ENCODE results near the gene COASY. TPM values are rescaled to one million over a fixed set of nuclear protein-coding genes. Genes with fewer than 3 reads are reported as not detected.

Gene COASY
- 25.1 and 31.0 TPM in 2 replicates for total RNA-seq

DNA sequence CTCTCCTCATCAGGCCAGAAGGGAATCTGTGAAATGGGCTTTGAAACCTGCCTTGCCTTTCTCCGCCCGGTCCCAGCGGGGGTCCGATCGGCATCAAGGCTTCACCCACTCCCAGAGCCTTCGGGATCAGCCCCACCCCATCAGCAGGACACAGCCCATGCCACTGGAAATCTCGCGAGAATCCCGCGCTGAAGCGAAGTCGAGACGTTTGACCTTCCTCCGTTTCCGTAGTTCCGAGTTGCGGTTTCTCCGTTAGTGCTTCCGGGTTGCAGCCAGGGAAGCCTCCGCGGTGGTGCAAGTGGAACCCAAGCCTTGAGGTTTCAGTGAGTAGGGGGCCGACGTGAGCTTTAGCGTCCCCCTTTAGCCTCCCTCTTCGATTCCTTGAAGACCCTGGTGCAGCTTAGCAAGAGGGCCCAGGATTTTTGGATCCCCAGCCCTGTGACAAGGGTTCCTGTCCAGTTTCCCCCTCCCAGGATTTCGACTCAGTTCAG lies at the start of gene COASY:
COASY (plus strand) TSS at position 252 of the 491 bp plus-strand sequence. CDS start 475 bp downstream, outside the sequence.

GRCh38 chr17:42536048-42536371 lies 25.9 kb upstream of the COASY start, which contains the start of gene NAGLU:
Gene NAGLU, plus strand, starts transcription at chr17:42536241. Its CDS starts 32 bp downstream, at chr17:42536273.

DNA sequence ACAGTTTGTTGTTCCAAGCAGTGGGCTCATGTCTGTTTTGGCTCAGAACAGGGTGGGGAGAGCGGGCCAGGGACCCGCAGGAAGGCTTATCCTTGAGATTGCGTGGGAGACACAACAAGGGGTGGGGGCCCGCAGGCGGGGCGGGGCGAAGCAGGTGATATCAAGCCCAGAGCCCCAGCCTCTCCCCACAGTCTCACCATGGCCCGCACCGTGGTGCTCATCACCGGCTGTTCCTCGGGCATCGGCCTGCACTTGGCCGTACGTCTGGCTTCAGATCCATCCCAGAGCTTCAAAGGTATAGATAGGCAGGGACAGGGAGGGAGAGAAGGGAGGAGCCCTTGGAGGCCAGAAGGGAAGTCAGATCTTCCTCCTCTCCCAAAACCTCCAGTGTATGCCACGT lies 9.2 kb upstream of the COASY start, which contains the start of gene HSD17B1:
HSD17B1 (plus strand) TSS at position 188 of the 400 bp plus-strand sequence; CDS start at position 199, 11 bp downstream.

DNA sequence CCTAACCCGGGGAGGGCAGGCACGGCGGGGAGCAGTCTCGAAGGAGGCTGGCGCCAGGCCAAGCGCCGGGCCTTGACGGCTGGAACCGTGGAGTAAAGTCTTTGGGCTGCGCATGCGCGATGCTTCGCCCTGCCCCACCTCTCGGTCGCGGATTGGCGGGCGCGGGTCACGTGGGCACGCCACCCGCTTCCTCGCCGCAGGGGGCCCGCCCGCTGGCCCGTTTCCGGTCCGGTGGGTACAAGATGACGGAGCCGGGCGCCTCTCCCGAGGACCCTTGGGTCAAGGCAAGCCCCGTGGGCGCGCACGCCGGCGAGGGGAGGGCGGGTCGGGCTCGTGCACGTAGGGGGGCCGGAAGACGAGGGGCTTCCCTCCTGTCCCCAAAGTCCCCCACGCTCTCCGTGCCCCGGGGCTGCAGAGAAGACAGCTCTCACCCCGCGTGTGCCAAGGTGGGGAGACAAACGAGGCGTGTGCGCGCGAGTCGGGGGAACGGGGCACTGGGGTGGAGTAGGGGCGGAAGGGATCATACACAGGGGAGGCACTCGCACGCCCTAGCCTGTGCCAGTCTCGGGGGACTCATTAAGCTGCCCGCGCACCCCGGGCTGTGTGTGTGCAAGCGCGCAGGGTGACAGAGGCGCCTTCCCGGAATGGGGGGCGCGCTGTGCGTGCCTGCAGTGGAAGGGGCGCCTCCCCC lies 5.1 kb downstream of the COASY start, which contains the start of gene MLX:
MLX (plus strand) TSS at position 218 of the 691 bp plus-strand sequence; CDS start at position 243, 25 bp downstream.

GRCh38 chr17:42577532-42578281 lies 15.8 kb downstream of the COASY start, which contains the start of gene PSMC3IP:
Gene PSMC3IP, minus strand, starts transcription at chr17:42577729. Its CDS starts 43 bp downstream, at chr17:42577686.

GRCh38 chr17:42609182-42609813 lies 47.4 kb downstream of the COASY start, which contains the start of the genes RETREG3 and TUBG1:
Gene RETREG3, minus strand, starts transcription at chr17:42609374. Its CDS starts 50 bp downstream, at chr17:42609324.
Gene TUBG1, plus strand, starts transcription at chr17:42609683. Its CDS starts 55 bp downstream, at chr17:42609738.

Other genes starting within 250 kb of the COASY start
- 153 and 160 TPM in 2 replicates for gene STAT3, start 173.7 kb upstream of the COASY start, total RNA-seq
- 947 and 968 TPM in 2 replicates for gene CAVIN1, start 138.9 kb upstream of the COASY start, total RNA-seq
- 32.4 and 38.1 TPM in 2 replicates for gene ATP6V0A1, start 103.3 kb upstream of the COASY start, total RNA-seq
- 18.1 and 23.1 TPM in 2 replicates for gene NAGLU, start 25.9 kb upstream of the COASY start, total RNA-seq
- gene HSD17B1, start 9.2 kb upstream of the COASY start, total RNA-seq: 0.53 and 0.57 TPM in 2 replicates
- gene MLX, start 5.0 kb downstream of the COASY start, total RNA-seq: 29.7 and 36.4 TPM in 2 replicates
- gene PSMC3IP, start 15.6 kb downstream of the COASY start, total RNA-seq: 11.0 and 14.5 TPM in 2 replicates
- gene RETREG3, start 47.2 kb downstream of the COASY start, total RNA-seq: 37.2 and 42.7 TPM in 2 replicates
- 48.5 and 73.7 TPM in 2 replicates for gene TUBG1, start 47.5 kb downstream of the COASY start, total RNA-seq
- 8.4 and 9.3 TPM in 2 replicates for gene TUBG2, start 97.1 kb downstream of the COASY start, total RNA-seq
- 5.2 and 7.4 TPM in 2 replicates for gene PLEKHH3, start 114.8 kb downstream of the COASY start, total RNA-seq
- gene CCR10, start 119.7 kb downstream of the COASY start, total RNA-seq: 1.1 and 1.9 TPM in 2 replicates
- 29.8 and 35.5 TPM in 2 replicates for gene CNTNAP1, start 120.4 kb downstream of the COASY start, total RNA-seq
- gene EZH1, start 182.9 kb downstream of the COASY start, total RNA-seq: 21.3 TPM in 2 replicates
- 1.5 and 2.4 TPM in 2 replicates for gene RAMP2, start 199.1 kb downstream of the COASY start, total RNA-seq
- 36.4 and 45.0 TPM in 2 replicates for gene VPS25, start 211.3 kb downstream of the COASY start, total RNA-seq
- 0.50 and 0.66 TPM in 2 replicates for gene WNK4, start 218.5 kb downstream of the COASY start, total RNA-seq
- 46.9 and 52.5 TPM in 2 replicates for gene COA3, start 236.6 kb downstream of the COASY start, total RNA-seq
- not detected in 2 replicates for gene CNTD1, start 236.7 kb downstream of the COASY start, total RNA-seq